Nephron progenitor cell (in vitro differentiated cells): ENCODE measurements around the gene DAB2IP.
A peak's percentile ranks its signal among the peaks of the same experiment; 100 is the strongest.

Experiments
- DNase-seq: peaks from one replicate; pipeline ENCODE4 v3.0.0; 2021
- H3K27ac Mint-ChIP-seq: 2 replicates; pipeline ENCODE4 v1.8.0; 2021; ENCODE audit warnings: mild to moderate bottlenecking, moderate library complexity, mixed read lengths
- H3K27me3 Mint-ChIP-seq: 2 replicates; pipeline ENCODE4 v1.8.0; 2021; ENCODE audit warnings: mild to moderate bottlenecking, low read depth, mixed read lengths; ENCODE audit not compliant: poor library complexity
- H3K36me3 Mint-ChIP-seq: 2 replicates; pipeline ENCODE4 v1.8.0; 2021; ENCODE audit warnings: low read depth, mixed read lengths
- H3K4me1 Mint-ChIP-seq: 2 replicates; pipeline ENCODE4 v1.8.0; 2021; ENCODE audit warnings: mixed read lengths
- H3K4me3 Mint-ChIP-seq: 2 replicates; pipeline ENCODE4 v1.8.0; 2021; ENCODE audit warnings: mild to moderate bottlenecking, moderate library complexity, mixed read lengths
- H3K9me3 Mint-ChIP-seq: 2 replicates; pipeline ENCODE4 v1.8.0; 2021; ENCODE audit warnings: mild to moderate bottlenecking, moderate library complexity, mixed read lengths
- CTCF ChIP-seq: fragments of 200-600 bp; sonication (generic); IDR thresholded peaks from 2 replicates; pipeline ENCODE4 v1.5.0; 2021; ENCODE audit warnings: antibody characterized with exemption

The DAB2IP gene

DNA sequence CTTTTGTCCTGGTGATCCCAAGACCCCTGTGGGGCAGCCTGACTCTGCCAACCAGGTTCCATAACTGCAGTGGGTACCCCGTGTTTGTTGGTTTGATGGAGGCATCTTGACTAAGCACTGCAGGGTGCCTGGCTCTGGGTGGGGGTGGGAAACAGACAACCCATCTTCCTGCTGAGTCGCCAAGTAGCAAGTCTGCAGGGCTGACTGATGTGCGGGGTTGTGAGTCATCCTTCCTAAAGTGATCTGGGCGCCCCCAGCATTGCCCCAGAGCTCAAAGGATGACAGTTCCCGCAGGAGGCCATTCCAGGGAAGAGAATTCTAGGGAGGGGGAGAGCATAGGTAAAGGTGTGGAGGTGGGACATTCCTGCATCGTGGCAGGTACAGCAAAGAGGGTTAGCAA is 23.5 kb downstream of the DAB2IP start:
- DNase-seq = no peak
- no peaks in the 10 kb centered on the region for H3K9me3 Mint-ChIP-seq
- H3K36me3 Mint-ChIP-seq = peaks cover 39% of the 10 kb centered on the region
- H3K27ac Mint-ChIP-seq = peak overlapping the region; percentile 95
- H3K4me3 Mint-ChIP-seq = no peak overlapping the region
- TF ChIP-seq CTCF = no peak
- peaks cover 53% of the 10 kb centered on the region for H3K4me1 Mint-ChIP-seq
- H3K27me3 Mint-ChIP-seq = peaks cover 2% of the 10 kb centered on the region

DNA sequence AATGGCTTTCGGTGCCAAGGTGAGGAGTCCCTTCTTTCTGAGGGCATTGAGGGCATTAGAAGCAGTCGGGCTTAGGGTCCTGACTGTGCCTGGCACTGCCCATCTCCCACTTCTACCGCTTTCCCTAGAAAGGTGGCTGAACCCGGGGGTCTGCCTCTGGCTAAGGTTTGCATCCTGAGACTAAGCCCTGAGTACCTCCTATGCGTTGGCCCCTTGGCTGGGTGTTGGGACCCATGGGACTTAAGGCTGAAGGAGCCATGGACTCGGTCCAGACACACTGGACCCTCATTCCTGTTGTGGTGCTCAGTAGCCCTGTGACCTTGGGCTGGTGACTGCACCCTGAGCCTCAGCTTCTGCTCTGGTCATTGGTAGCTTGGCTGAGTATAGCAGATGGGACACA is 23.9 kb downstream of the DAB2IP start:
- H3K36me3 Mint-ChIP-seq = peaks cover 35% of the 10 kb centered on the region
- no peak for TF ChIP-seq CTCF
- H3K27me3 Mint-ChIP-seq = peaks cover 2% of the 10 kb centered on the region
- peaks cover 53% of the 10 kb centered on the region for H3K4me1 Mint-ChIP-seq
- H3K27ac Mint-ChIP-seq = peak overlapping the region; percentile 76
- DNase-seq = no peak
- no peaks in the 10 kb centered on the region for H3K9me3 Mint-ChIP-seq
- H3K4me3 Mint-ChIP-seq = no peak overlapping the region

GRCh38 chr9:121675969-121676822 is 24.8 kb downstream of the DAB2IP start:
- H3K4me1 Mint-ChIP-seq = peaks cover 52% of the 10 kb centered on the region
- H3K36me3 Mint-ChIP-seq = peaks cover 31% of the 10 kb centered on the region
- no peak for TF ChIP-seq CTCF
- no peak for DNase-seq
- H3K9me3 Mint-ChIP-seq = no peaks in the 10 kb centered on the region
- H3K27ac Mint-ChIP-seq = peak overlapping the region; percentile 76
- H3K4me3 Mint-ChIP-seq = no peak overlapping the region
- H3K27me3 Mint-ChIP-seq = peaks cover 2% of the 10 kb centered on the region

- H3K4me1 Mint-ChIP-seq = peaks cover 50% of the 10 kb centered on the region
- H3K27me3 Mint-ChIP-seq = peaks cover 2% of the 10 kb centered on the region
- no peaks in the 10 kb centered on the region for H3K9me3 Mint-ChIP-seq
- peaks cover 31% of the 10 kb centered on the region for H3K36me3 Mint-ChIP-seq
- no peak for DNase-seq
- peak overlapping the region; percentile 55 for H3K27ac Mint-ChIP-seq
- no peak overlapping the region for H3K4me3 Mint-ChIP-seq
- no peak for TF ChIP-seq CTCF
Observed at GRCh38 chr9:121676926-121677325, 25.5 kb downstream of the DAB2IP start.

DNA sequence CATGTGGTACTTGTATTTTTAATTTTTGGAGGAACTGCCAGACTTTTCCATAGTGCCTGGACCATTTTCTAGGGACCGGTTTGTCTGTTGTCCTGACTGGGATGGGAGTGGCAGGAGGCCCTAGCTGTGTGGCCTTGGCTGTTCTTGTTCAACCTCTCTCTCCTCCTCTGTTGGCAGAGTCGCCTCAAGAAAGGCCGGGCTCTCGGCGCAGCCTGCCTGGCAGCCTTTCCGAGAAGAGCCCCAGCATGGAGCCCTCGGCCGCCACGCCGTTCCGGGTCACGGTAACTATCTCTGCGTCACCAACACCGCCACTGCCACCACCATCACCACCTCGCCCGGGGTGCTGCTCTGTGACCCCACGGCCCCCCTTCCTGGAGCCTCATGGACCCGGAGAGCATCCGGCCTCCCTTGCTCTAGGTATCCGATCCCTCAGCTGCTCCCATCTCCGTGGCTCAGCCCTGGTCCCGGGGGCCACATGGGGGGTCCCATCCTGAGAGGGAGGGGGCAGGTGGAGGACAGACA is 27.1 kb downstream of the DAB2IP start:
- TF ChIP-seq CTCF = no peak
- H3K4me1 Mint-ChIP-seq = peaks cover 56% of the 10 kb centered on the region
- H3K9me3 Mint-ChIP-seq = no peaks in the 10 kb centered on the region
- no peak overlapping the region for H3K4me3 Mint-ChIP-seq
- peaks cover 27% of the 10 kb centered on the region for H3K36me3 Mint-ChIP-seq
- peaks cover 2% of the 10 kb centered on the region for H3K27me3 Mint-ChIP-seq
- H3K27ac Mint-ChIP-seq = no peak overlapping the region
- no peak for DNase-seq
